Measurements from ENCODE around the gene SPACA6.
"Not testable (repeated sequence)": the region's sequence is repeated elsewhere in the genome, so short reads cannot be mapped to it uniquely, and the experiment has no call there.

SPACA6 gene

GRCh38 chr19:51724543-51724942 is 31.4 kb downstream of the SPACA6 start:
- H3K4me3 ChIP-seq (ENCODE audit: low read depth, low read length) = no peak overlapping the region
- DNase-seq (ENCODE audit: low read depth) = peak; percentile 48

- no peak overlapping the region for H3K4me3 ChIP-seq (ENCODE audit: low read depth, low read length)
- peak; percentile 78 for DNase-seq (ENCODE audit: low read depth)
These were observed 32.9 kb downstream of the SPACA6 start for GRCh38 chr19:51726049-51726448.

GRCh38 chr19:51727349-51727880 is 34.3 kb downstream of the SPACA6 start:
- DNase-seq (ENCODE audit: low read depth) = peak; percentile 36
- no peak overlapping the region for H3K4me3 ChIP-seq (ENCODE audit: low read depth, low read length)

- DNase-seq (ENCODE audit: low read depth) = peak; percentile 31
- H3K4me3 ChIP-seq (ENCODE audit: low read depth, low read length) = no peak overlapping the region
These were observed 36.7 kb downstream of the SPACA6 start for GRCh38 chr19:51729781-51730180.

- no peak for DNase-seq (ENCODE audit: low read depth)
- H3K4me3 ChIP-seq (ENCODE audit: low read depth, low read length) = no peak overlapping the region
These were observed 40.8 kb downstream of the SPACA6 start for GRCh38 chr19:51733742-51734522.

- H3K4me3 ChIP-seq (ENCODE audit: low read depth, low read length) = no peak overlapping the region
- DNase-seq (ENCODE audit: low read depth) = peak; percentile 93
These were observed 42.8 kb downstream of the SPACA6 start for GRCh38 chr19:51735759-51736449.

- no peak for DNase-seq (ENCODE audit: low read depth)
- H3K4me3 ChIP-seq (ENCODE audit: low read depth, low read length) = no peak overlapping the region
These were observed 44.3 kb downstream of the SPACA6 start for GRCh38 chr19:51737389-51737788.

GRCh38 chr19:51737924-51738323 is 44.8 kb downstream of the SPACA6 start:
- H3K4me3 ChIP-seq (ENCODE audit: low read depth, low read length) = no peak overlapping the region
- DNase-seq (ENCODE audit: low read depth) = no peak

GRCh38 chr19:51738523-51738922 is 45.4 kb downstream of the SPACA6 start:
- not testable (repeated sequence) for DNase-seq (ENCODE audit: low read depth); H3K4me3 ChIP-seq (ENCODE audit: low read depth, low read length)

GRCh38 chr19:51739466-51740213 is 46.5 kb downstream of the SPACA6 start:
- H3K4me3 ChIP-seq (ENCODE audit: low read depth, low read length) = no peak overlapping the region

GRCh38 chr19:51740356-51740755 is 47.2 kb downstream of the SPACA6 start:
- no peak overlapping the region for H3K4me3 ChIP-seq (ENCODE audit: low read depth, low read length)
- DNase-seq (ENCODE audit: low read depth) = no peak

More at GRCh38 chr19:51739466-51740213, 46.5 kb downstream of the SPACA6 start:
- DNase-seq (ENCODE audit: low read depth) = no peak

- H3K4me3 ChIP-seq (ENCODE audit: low read depth, low read length) = no peak overlapping the region
- DNase-seq (ENCODE audit: low read depth) = peak; percentile 62
These were observed 49.7 kb downstream of the SPACA6 start for GRCh38 chr19:51742789-51743188.

- peak; percentile 67 for DNase-seq (ENCODE audit: low read depth)
- H3K4me3 ChIP-seq (ENCODE audit: low read depth, low read length) = no peak overlapping the region
These were observed 50.3 kb downstream of the SPACA6 start for GRCh38 chr19:51743405-51743804.

GRCh38 chr19:51746731-51747130 is 53.6 kb downstream of the SPACA6 start:
- DNase-seq (ENCODE audit: low read depth) = no peak
- H3K4me3 ChIP-seq (ENCODE audit: low read depth, low read length) = no peak overlapping the region

- DNase-seq (ENCODE audit: low read depth) = no peak
- H3K4me3 ChIP-seq (ENCODE audit: low read depth, low read length) = no peak overlapping the region
These were observed 56.8 kb downstream of the SPACA6 start for GRCh38 chr19:51749979-51750378.

GRCh38 chr19:51750400-51751094 is 57.4 kb downstream of the SPACA6 start:
- H3K4me3 ChIP-seq (ENCODE audit: low read depth, low read length) = no peak overlapping the region
- DNase-seq (ENCODE audit: low read depth) = peak; percentile 31

- DNase-seq (ENCODE audit: low read depth) = no peak
- no peak within 1 kb of the TSS for H3K4me3 ChIP-seq (ENCODE audit: low read depth, low read length)
These were observed 58.5 kb downstream of the SPACA6 start, which contains the start of gene FPR1 for GRCh38 chr19:51751655-51752054. Gene FPR1 (minus strand): TSS chr19:51751878. CDS start chr19:51746994, 4,884 bp downstream.

GRCh38 chr19:51754109-51754508 is 61.0 kb downstream of the SPACA6 start:
- H3K4me3 ChIP-seq (ENCODE audit: low read depth, low read length) = no peak overlapping the region
- DNase-seq (ENCODE audit: low read depth) = no peak

- no peak overlapping the region for H3K4me3 ChIP-seq (ENCODE audit: low read depth, low read length)
- DNase-seq (ENCODE audit: low read depth) = no peak
These were observed 61.6 kb downstream of the SPACA6 start for GRCh38 chr19:51754770-51755169.

Data from skeletal muscle cell (primary cell).